ENCODE results near the gene ZNRF3. TPM values are rescaled to one million over a fixed set of nuclear protein-coding genes. Genes with fewer than 3 reads are reported as not detected.
"Not testable (repeated sequence)": the region's sequence is repeated elsewhere in the genome, so short reads cannot be mapped to it uniquely, and the experiment has no call there.

ZNRF3 gene
- total RNA-seq, 2 donors from 2014 or later: 7.8 to 8.6 TPM

DNA sequence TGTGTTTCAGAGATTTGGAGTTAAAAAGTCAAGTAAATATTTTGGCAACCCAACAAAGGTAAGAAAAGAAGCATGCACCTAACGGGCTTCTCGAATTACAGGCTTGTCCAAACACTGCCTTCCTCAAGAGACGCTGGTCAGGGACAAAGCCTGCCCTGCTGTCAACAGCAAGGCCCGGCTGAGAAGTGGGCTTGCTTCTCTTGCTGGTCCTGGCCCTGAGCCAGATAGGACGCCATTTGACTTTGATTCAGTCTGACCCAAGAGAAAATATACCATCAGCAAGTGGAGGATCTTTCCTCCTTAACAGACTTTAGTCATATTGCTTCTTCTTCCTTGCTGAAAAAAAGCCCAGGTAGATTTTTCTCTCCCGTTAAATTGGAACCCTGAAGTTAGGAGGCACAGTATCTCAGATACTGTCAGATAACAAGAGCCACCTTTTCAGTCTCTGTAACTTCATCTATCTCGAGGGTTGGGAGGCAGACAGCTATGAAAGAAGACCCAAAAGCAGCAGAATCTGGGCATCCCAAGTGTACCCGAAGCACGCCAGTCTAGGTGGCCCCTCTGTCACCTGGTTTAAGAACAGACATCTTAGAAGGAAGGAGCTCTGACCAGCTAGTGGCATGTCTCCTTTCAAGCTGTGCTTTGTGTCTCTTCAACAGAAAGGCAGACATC is 120.7 kb downstream of the ZNRF3 start:
- WGBS, 2 donors: 24 to 32% methylated on average over 9 of the region's 9 CpGs
- H3K9me3 ChIP-seq: no peaks in the 10 kb centered on the region
- intact Hi-C loops (cut with DNase I): no loop called here
- H3K4me1 ChIP-seq: peaks cover 60% of the 10 kb centered on the region
- no peaks in the 10 kb centered on the region for H3K36me3 ChIP-seq (replicated peaks in 1 of 2; ENCODE audit: insufficient read depth in 1 of 2, low read depth in 2 of 2)
- peak; percentile 47 for ATAC-seq
- no peaks in the 10 kb centered on the region for H3K27me3 ChIP-seq
- H3K4me3 ChIP-seq: no peak overlapping the region
- DNase-seq: peak; percentile 38 to 68 (median 53)
- peak overlapping the region; percentile 62 to 77 (median 71) for H3K27ac ChIP-seq
- TF ChIP-seq, protein P1, sequence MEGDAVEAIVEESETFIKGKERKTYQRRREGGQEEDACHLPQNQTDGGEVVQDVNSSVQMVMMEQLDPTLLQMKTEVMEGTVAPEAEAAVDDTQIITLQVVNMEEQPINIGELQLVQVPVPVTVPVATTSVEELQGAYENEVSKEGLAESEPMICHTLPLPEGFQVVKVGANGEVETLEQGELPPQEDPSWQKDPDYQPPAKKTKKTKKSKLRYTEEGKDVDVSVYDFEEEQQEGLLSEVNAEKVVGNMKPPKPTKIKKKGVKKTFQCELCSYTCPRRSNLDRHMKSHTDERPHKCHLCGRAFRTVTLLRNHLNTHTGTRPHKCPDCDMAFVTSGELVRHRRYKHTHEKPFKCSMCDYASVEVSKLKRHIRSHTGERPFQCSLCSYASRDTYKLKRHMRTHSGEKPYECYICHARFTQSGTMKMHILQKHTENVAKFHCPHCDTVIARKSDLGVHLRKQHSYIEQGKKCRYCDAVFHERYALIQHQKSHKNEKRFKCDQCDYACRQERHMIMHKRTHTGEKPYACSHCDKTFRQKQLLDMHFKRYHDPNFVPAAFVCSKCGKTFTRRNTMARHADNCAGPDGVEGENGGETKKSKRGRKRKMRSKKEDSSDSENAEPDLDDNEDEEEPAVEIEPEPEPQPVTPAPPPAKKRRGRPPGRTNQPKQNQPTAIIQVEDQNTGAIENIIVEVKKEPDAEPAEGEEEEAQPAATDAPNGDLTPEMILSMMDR (IDR thresholded peaks at IDR 0.05): no peak
- no peak for TF ChIP-seq POLR2A (IDR thresholded peaks at IDR 0.05)

DNA sequence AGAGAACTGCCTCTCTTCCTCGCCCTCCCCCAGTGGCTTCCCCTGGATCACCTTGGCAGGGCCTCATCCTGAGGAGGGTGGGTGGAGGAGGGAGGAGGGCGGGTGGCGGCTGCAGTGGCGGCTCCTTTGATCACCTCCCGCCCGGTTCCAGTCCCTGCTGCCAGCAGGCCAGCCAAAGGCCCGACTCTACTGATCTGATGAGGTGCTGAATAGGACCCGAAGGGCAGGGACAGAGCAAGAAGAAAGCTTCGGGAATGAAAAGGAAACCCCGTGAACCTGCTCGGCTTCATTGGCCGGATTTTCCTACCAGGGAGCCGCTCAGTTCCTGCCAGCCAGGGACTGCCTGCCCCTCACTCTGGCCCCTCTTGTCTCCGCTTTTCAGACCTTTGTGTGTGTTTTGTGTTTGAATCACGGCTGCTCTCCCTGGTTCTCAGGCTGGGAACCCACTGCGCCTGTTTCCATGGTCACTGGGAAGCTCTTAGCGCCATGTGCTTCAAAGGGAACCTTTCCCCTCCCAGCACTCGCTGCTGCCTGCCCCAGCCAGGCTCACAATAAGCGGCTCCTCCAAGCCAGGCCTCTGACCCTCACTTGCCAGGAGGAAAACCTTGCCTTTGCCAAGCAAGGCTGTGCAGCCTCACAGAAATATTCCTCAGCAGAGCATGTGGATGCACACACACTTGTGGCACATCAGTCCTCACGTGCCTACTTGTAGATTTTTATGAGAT is 121.4 kb downstream of the ZNRF3 start:
- DNase-seq (peak; percentile 72 to 86 (median 84)), ATAC-seq (peak; percentile 87)
- H3K36me3 ChIP-seq (replicated peaks in 1 of 2; ENCODE audit: insufficient read depth in 1 of 2, low read depth in 2 of 2): no peaks in the 10 kb centered on the region
- peaks cover 55% of the 10 kb centered on the region for H3K4me1 ChIP-seq
- 17 to 18% methylated on average over 15 to 20 of the region's 20 CpGs for WGBS, 2 donors
- intact Hi-C loops (cut with DNase I): no loop called here
- TF ChIP-seq POLR2A (IDR thresholded peaks at IDR 0.05): no peak
- TF ChIP-seq, protein P1 (IDR thresholded peaks at IDR 0.05): no peak
- H3K9me3 ChIP-seq: no peaks in the 10 kb centered on the region
- no peak overlapping the region for H3K4me3 ChIP-seq
- no peaks in the 10 kb centered on the region for H3K27me3 ChIP-seq
- peak overlapping the region; percentile 62 to 77 (median 71) for H3K27ac ChIP-seq

DNA sequence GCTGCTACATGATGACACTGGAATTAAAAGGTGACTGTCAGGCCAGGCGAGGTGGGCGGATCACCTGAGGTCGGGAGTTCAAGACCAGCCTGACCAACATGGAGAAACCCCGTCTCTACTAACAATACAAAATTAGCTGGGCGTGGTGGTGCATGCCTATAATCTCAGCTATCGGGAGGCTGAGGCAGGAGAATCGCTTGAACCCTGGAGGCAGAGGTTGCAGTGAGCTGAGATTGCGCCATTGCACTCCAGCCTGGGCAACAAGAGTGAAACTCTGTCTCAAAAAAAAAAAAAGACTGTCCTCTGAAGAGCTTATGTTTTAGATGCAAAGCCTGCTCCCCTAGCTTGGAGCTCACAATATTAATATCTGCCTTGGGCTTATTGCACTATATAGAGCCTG is 122.4 kb downstream of the ZNRF3 start:
- 85 to 90% methylated on average over 7 to 8 of the region's 8 CpGs for WGBS, 2 donors
- not testable (repeated sequence) for H3K27me3 ChIP-seq

DNA sequence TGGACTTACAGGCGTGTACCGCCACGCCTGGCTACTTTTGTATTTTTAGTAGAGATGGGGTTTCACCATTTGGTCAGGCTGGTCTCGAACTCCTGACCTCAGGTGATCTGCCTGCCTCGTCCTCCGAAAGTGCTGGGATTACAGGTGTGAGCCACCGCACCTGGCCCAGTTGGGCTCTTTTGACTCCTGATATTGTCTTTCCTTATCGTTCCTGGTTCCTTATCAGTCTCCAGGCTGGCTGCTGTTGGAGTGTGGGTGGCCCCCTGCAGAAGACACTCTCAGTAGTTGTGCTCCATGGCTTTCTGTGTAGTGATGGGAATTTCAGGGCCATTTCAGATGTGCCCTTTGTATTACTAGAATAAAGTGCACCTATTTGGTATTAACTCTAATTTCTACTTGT is 123.0 kb downstream of the ZNRF3 start:
- no peak for TF ChIP-seq POLR2A (IDR thresholded peaks at IDR 0.05)
- TF ChIP-seq, protein P1 (IDR thresholded peaks at IDR 0.05): no peak
- DNase-seq (no peak), ATAC-seq (no peak)
- Histone ChIP-seq H3K4me1 (peaks cover 45% of the 10 kb centered on the region), H3K9me3 (no peaks in the 10 kb centered on the region), H3K4me3 (no peak overlapping the region), H3K36me3 (replicated peaks in 1 of 2; ENCODE audit: insufficient read depth in 1 of 2, low read depth in 2 of 2) (no peaks in the 10 kb centered on the region), H3K27me3 (no peaks in the 10 kb centered on the region), H3K27ac (no peak overlapping the region)
- intact Hi-C loops (cut with DNase I): no loop called here
- WGBS, 2 donors: 56 to 67% methylated on average over 8 of the region's 8 CpGs

More for the DNA sequence above, 122.4 kb downstream of the ZNRF3 start:
- H3K4me3 ChIP-seq; H3K36me3 ChIP-seq (replicated peaks in 1 of 2; ENCODE audit: insufficient read depth in 1 of 2, low read depth in 2 of 2); H3K9me3 ChIP-seq; ATAC-seq; DNase-seq; intact Hi-C loops (cut with DNase I): not testable (repeated sequence)
- Histone ChIP-seq H3K27ac (peak overlapping the region in 3 of 4 donors; percentile 67 to 77 (median 75)), H3K4me1 (peaks cover 51% of the 10 kb centered on the region)

DNA sequence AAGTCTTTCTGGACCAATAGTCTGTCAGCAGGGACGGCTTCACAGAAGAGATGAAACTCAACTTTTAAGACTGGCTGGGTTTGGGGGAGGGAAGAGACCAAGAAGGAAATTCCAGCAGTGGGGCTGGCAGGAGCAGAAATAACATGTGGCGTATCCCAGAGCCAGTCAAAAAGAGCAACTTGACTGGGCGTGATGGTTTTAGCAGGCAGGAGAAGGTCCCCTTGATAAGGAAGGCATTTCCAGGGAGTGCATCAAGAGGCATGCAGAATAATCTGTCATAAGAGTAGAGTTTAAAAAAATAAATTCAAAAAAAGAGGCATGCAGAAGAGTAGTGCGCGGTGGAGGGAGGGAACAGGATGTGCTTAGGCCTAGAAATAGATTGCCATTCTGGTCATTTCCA is 125.8 kb downstream of the ZNRF3 start:
- intact Hi-C loops (cut with DNase I): no loop called here
- Histone ChIP-seq H3K27me3 (no peaks in the 10 kb centered on the region), H3K36me3 (replicated peaks in 1 of 2; ENCODE audit: insufficient read depth in 1 of 2, low read depth in 2 of 2) (no peaks in the 10 kb centered on the region), H3K27ac (no peak overlapping the region), H3K9me3 (no peaks in the 10 kb centered on the region), H3K4me3 (no peak overlapping the region), H3K4me1 (peaks cover 28% of the 10 kb centered on the region)
- no peak for TF ChIP-seq POLR2A (IDR thresholded peaks at IDR 0.05)
- TF ChIP-seq, protein P1 (IDR thresholded peaks at IDR 0.05): no peak
- ATAC-seq (no peak), DNase-seq (no peak)
- WGBS, 2 donors: 95 to 97% methylated on average over 5 of the region's 5 CpGs

Data from body of pancreas (tissue), 4 donors.